ENCODE data around the gene GPALPP1.
"Not testable (repeated sequence)": the region's sequence is repeated elsewhere in the genome, so short reads cannot be mapped to it uniquely, and the experiment has no call there.

Gene GPALPP1

DNA sequence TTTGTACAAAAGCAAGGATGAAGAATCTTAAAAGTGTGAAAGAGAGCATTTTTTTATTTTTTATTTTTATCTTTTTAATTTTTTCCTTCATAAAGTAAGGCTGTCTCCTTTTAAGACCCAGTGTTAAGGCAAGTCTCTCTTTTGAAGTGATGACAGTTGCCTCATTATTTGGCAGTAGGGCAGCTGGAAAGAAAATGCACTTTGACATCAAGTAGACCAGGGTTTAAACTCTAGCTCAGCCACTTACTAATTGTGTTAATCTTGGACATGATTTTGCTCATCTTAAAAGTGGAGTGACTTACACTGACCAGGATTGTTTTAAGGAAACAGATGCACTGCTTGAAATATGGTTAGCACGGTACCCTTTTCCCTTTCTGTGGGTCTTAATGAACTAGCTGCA is 18.5 kb downstream of the GPALPP1 start:
- no peak for DNase-seq

- DNase-seq = no peak
Measured at GRCh38 chr13:45011198-45011597, 21.9 kb downstream of the GPALPP1 start.

- no peak for DNase-seq
Measured at GRCh38 chr13:45015300-45015699, 26.0 kb downstream of the GPALPP1 start.

DNA sequence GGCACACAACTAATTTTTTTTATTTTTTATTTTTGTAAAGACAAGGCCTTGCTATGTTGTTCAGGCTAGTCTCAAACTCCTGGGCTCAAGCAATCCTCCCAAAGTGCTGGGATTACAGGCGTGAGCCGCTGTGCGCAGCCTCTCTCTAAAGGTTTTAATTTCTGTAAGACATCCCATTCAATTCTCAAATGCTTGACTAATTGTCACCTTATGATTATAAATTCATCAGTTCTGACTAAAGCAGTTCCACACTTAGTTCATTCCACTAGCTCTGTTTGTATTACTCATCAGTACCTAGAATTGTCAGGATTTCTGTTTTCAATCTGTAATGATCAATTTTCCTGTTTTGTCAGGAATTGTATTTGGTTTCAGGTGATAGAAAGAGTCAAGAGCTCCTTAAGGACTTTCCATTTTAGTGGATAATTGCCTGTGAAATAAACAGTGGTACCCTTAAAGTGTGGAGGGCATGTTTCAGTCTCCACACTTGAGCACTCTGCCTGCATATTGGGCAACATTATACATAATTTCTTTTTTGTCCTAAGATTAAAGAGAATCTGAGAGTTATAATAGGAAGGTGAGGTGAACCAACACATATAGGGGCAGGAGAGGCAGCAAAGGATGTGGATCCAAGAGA is 27.6 kb downstream of the GPALPP1 start:
- no peak for DNase-seq

DNA sequence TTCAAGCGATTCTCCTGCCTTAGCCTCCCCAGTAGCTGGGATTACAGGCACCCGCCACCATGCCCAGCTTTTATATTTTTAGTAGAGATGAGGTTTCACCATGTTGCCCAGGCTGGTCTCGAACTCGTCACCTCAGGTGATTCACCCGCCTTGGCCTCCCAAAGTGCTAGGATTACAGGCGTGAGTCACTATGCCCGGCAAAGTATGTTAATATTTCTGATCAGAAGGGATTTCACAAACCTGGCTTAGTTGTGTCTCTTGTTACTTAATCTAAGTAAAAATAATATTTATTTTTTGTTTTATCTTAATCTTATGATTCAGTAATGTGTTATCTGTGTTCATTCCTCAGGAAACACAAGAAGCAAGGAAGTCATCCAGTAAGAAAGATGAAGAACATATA is 30.6 kb downstream of the GPALPP1 start:
- DNase-seq = not testable (repeated sequence)

DNA sequence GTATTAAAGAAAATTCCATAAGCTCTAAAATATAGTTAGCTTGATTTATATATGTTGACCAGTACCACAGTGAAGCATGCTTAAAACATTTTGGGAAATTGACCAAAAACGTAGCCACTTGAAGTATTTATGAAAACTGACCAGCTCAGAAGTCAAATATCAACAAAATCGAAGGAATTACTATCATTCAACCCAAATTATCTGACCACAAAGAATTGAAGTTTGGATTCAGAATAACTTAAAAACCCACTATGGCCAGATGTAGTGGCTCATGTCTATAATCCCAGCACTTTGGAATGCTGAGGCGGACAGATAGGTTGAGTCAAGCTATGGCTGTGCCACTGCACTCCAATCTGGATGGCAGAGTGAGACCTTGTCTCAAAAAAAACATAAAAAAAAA is 31.9 kb downstream of the GPALPP1 start:
- DNase-seq = no peak

DNA sequence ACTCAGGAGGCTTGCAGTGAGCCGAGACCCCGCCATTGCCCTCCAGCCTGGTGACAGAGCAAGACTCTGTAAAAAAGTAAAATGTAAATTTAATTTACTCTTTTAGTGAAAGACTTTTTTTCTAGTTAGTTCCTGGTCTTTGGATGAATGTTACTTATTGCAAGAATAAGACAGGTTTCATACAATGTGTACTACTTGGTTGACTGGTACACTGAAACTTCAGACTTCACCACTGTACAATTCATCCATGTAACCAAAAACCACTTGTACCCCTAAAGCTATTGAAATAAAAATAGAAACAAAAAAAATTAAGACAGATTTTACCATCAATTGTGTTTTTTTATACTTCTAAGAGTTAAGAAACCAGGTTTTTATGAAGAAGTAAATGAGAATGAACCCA is 35.5 kb downstream of the GPALPP1 start:
- no peak for DNase-seq

- DNase-seq = no peak
Measured at GRCh38 chr13:45034342-45034741, 45.0 kb downstream of the GPALPP1 start.

DNA sequence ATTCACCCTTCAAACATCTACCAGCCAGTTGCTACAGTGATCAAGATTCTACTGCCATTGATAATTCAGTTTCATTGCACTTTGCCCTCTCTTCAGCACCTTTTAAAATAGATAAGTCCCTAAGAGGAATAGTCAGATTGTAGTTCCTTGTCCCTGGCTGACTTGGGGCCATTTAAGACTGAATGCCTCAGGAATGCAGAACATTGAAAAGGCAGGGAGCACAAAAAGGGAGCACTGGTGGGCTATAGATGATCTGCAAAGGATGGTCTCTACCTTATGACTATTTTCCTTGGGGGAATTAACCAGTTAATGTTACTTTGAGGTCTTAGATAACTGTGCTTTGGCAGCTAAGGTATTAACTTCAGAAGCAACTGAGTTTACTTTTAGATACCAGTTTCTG is 46.9 kb downstream of the GPALPP1 start:
- no peak for DNase-seq

DNA sequence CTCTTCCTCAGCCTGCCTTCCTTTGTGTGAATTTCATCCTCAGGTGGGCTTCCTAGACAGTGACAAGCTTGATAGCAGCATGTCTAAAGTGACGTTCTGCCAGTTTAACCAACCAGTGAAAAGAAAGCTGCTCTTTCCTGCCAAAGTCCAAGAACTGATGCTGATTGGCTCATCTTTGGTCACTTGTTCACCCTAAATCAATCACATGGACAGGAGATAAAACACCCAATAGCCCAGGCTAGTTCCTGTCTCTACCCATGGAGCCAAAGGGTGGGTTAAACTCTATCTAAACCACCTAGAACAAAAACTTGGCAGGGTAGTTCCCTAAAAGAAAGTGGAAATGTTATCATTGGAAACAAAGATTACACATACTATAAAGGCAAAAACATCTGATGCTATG is 50.8 kb downstream of the GPALPP1 start:
- no peak for DNase-seq

DNA sequence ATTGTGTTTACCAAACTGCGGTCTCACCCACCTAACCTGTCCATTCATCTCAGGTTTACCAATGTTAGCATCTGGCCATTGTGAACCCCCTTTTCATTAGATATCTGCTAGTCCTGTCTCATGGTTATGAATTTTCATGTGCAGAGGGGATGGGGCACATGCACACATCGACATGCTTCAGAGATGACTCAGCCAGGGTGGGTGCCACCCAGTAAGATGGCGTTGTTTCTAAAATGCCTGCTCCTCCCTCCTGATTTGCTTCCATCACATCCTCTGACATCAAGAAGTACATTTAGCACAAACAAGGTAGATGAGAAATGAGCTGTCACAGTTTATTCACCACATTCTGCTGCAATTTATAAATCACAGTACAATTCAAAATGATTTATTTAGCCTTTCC is 51.3 kb downstream of the GPALPP1 start:
- DNase-seq = no peak

GRCh38 chr13:45042539-45042938 is 53.2 kb downstream of the GPALPP1 start:
- DNase-seq = no peak

DNA sequence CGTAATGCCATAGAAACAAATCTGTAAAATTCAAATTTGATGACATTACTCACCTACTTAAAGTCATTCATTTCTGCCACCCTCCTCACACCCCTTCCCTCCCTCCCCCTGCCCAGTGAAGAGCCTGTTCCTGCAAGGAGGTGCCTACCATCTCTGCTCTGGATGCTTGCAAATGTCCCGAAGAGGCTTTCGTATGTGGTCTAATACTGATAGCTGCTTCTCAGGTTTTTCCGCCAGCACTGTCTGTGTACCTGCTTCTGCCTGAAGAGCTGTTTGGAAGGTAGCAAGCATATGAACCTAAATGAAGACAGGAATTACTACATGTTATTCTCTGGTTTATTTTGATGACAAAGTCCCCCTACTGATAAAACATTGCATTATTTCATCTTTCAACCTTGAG is 57.1 kb downstream of the GPALPP1 start:
- no peak for DNase-seq

GRCh38 chr13:45047394-45048310 is 58.3 kb downstream of the GPALPP1 start:
- peak; percentile 50 for DNase-seq

- no peak for DNase-seq
Measured at GRCh38 chr13:45048890-45049407, 59.6 kb downstream of the GPALPP1 start.

GRCh38 chr13:45049478-45049877 is 60.1 kb downstream of the GPALPP1 start:
- DNase-seq = no peak

DNA sequence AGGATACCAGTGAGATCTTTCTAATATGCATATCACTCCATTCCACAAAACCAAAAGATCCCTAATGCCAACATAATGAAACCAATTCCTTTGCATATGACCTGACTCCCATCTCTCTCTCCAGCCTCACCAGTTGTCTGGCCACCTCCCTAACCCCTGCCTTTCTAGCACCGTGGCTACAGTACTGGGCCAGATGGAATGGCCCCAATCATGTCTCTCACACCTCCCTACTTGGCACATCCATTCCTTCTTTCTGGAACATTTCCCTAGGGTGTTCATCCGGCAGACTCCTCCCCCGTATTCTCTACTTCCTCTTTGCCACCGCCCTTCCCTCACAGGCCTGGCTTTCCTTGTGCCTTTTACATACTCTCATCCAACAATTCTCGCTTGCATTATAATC is 62.0 kb downstream of the GPALPP1 start:
- DNase-seq = no peak

DNA sequence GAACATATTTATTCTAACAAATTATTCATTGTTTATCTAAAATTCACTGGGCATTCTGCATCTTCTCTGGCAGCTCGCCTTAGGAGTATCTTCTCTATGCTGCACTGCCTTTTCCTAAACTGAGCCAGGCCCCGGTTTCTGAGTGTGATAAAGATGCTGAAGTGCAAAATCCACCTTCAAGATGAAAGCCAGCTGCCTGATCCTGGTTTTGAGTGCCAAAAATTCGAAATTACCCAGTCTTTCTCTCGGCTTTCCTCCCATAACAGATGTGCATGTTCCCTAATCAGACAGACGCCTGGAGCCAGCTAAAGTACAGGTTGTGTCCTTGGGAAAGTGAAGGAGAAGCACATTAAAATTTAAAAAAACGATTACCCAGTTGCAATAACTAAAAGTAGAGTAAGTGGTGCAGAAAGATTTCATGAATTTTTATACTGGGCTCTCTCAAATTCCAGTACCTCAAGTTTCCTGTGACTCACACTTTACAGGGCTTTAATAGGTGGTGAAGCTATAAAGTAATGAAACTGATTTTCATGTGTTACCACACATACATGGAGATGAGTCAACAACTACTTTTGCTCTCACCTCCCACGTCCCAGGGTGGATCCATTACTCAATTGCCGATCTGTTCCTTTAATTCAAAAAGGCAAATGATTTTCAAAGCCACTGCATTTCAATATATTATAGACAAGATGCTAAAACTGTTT is 66.0 kb downstream of the GPALPP1 start:
- DNase-seq = no peak

GRCh38 chr13:45055902-45056648 is 66.7 kb downstream of the GPALPP1 start:
- no peak for DNase-seq

DNA sequence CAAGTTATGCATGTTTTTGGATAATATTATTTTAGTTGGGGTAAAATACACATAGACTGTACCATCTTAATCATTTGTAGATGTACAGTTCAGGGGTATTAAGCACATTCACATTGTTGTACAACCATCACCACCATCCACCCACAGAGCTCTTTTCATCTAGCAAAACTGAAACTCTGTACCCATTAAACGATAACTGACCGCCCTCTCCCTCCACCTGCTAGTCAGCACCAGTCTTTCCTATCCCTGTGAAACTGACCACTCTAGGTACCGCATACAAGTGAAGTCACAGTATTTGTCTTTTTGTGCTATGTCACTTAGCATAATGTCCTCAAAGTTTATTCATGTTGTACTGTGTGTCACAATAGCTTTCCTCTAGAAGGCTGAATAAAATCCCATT is 70.7 kb downstream of the GPALPP1 start:
- DNase-seq = no peak

DNA sequence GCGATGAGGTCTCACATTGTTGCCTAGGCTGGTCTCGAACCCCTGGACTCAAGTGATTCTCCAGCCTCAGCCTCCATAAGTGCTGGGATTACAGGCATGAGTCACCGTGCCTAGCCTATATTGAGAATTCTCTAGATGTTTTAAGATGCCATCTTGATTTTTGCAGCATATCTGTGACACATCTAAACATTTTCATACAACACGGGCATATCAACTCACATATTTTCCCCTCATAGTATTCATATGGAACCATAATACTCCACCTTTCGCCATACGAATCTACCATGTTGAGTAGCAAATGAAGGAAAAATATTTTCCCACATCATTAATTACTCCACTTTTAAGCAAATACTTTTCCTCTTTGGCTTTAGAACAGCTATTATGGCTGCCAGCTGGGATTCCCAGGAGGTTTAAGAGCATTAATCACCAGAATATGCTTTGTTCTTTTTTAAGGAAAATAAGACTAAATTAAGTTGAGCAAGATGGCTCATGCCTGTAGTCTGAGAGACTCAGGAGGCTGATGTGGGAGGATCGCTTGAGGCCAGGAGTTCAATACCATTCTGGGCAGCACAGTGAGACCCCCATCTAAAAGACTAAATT is 74.0 kb downstream of the GPALPP1 start:
- DNase-seq = no peak

- not testable (repeated sequence) for DNase-seq
Measured at GRCh38 chr13:45063889-45064288, 74.6 kb downstream of the GPALPP1 start.

Data from NCI-H2029 (cell line).